GM21717 (cell line): Measurements from ENCODE around the gene TUT1.
"Not testable (repeated sequence)": the region's sequence is repeated elsewhere in the genome, so short reads cannot be mapped to it uniquely, and the experiment has no call there.

Experiments used
- ATAC-seq: cut with Tn5 transposase; IDR thresholded peaks from one replicate; pipeline ENCODE4 v1.9.1; 2021; ENCODE audit warnings: mild to moderate bottlenecking, moderate library complexity; ENCODE audit not compliant: unreplicated experiment

TUT1 gene

DNA sequence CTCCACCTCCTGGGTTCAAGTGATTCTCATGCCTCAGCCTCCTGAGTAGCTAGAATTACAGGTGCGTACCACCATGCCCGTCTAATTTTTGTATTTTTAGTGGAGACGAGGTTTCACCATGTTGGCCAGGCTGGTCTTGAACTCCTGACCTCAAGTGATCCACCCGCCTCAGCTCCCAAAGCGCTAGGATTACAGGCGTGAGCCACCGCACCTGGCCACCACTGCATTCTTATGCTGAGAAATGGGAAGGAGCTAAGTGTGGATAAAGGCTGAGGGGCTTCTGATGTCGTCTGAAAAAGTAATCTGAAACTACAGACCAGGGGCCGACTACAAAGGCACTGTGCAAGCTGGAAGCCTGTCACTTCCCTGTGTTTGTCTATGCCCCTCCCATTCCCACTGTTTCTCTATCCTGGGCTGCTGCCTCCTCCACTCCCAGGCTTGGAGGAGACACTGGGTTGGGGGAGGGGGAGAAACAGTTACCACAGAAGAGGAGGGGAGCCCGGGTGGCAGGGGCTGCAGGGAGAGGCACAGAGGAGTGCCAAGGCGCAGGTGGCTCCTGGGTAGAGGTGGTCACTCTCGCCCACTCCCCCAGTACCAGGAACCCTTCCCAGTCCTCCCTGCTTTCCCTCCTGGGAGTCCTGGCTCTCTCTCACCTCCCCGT is 13.3 kb upstream of the TUT1 start:
- ATAC-seq: no peak

DNA sequence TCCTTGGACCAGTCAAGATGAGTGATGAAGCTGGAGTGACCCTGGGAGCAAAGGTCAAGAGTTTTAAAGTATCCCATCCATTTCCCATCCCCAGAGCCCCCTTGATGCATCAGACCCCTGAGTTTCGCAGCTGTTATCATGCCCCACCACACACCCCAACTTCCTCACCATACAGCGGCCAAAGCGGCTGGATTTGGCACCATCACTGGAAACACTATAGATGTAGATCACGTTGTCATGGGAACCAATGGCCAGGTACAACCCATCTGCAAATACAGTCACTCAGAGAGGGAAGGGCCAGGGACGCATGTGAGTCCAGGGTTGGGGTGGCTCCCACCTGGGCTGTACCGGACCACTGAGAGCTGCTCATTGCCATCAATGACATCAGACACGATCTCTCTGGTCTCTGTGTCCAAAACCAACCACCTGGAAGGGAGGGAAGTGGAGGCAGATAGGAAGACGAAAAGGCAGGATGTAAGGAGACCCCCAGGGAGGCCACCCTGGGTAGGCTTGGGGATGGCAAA is 12.5 kb upstream of the TUT1 start:
- ATAC-seq: no peak

DNA sequence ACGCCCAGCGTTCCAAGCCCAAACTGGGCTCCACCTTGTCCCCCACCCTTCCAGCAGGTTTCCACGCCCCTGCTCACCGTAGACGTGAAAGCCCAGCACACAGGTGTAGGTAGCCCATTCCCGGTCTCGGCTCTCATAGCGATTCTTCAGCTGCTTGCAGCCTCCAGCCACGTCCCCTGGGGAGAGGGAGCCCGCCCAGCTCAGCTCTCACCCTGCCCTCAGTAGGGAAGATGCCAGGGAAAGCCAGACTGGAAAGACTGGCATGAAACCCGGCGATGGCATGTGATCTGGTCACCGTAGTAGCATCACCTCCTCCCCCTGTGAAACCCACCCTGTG is 11.7 kb upstream of the TUT1 start:
- no peak for ATAC-seq

DNA sequence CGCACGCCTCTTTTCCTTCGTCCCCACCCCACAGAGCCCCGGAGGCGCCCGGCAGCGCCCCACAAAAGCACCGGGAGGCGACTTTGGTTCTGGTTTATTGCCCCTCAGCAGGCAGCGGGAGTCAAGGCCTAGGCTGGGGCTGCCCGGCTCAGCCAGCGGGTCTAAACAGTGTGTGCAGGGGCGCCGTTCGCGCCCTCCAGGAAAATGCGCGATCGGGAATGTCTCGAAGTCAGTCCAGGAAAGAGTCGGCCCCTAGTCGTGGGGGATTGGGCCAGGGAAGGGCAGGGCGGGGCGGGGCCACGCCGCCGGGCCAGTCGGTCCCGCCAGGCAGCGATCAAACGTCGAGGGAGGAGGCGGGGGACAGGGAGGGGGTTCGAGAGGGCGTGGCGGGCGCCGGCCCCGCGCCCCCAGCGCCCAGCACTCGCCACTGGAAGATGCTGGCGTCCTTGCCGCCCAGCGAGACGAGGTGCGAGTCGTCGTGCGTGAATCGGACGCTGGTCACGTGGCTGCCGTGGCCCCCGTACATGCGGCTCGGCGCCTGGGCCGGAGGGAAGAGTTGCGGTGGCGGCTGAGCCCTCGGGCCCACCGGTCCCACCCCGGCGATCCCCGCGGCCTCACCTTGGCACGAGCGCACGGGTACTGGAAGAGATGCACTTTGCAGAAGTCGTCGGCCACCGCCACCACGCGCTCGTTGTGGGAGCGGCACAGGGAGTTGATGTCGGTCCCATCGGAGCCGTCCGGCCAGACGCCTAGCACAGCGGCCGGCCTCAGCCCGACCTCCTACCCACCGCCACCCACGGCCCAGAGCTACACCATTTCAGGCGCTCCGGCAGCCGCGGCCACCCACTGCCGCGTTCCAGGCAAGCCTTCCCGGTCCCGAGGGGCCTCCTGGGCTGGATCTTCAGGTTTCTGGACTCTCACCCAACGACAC is 11.1 kb upstream of the TUT1 start:
- ATAC-seq: no peak

DNA sequence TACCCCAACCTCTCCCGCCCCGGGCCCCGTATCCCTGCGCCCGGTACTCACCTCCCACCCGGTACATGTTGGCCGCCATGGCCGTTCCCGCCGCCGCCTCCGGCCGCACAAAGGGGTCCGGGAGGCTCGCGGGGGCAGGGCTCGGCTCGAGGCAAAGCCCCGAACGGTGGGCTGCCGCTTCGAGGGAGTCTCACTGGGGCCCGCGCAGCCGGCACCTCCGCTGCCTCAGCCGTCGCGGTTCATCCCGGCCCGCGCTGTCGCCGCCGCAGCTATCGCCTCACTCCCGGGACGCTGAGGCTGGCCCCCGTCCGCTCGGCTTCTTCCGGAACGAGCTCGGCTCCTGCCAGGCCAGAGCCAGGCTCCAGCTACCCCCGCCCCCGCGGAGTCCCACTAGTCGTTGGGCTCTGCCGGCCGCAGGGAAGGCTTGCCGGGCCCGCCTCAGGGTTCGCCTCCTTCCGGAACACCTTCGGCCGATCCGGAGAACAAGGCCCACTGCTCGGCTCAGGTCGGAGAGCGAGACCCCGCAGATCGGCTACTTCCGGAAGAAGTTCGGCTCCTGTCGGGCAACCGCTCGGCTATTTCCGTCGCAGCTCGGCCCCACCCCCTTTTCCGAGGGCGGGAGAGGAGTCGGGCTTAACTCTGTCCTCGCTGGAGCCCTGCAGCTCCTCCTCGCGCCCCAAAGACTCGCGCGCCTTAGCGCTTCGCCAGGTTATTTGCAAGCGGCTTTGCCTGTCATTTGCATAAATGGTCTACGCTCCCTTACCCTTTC is 10.2 kb upstream of the TUT1 start, which contains the start of gene MTA2:
TSS of gene MTA2 (minus strand) at position 494 of the 769 bp plus-strand sequence. CDS start at position 79, 415 bp downstream.
- ATAC-seq: peak; percentile 64

DNA sequence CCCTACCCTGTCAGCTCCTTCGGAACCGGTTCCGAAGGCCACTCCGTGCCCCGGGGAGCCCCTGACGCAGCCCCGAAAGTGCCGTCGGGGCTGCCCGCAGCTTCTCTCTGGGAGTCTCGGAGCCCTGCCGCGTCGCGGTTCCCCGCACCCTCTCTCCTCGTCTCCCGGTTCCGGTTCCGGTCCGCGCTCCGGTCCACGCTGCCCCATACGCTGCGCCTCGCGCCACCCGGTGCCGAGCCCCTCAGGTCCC is 9.7 kb upstream of the TUT1 start:
- peak; percentile 10 for ATAC-seq

DNA sequence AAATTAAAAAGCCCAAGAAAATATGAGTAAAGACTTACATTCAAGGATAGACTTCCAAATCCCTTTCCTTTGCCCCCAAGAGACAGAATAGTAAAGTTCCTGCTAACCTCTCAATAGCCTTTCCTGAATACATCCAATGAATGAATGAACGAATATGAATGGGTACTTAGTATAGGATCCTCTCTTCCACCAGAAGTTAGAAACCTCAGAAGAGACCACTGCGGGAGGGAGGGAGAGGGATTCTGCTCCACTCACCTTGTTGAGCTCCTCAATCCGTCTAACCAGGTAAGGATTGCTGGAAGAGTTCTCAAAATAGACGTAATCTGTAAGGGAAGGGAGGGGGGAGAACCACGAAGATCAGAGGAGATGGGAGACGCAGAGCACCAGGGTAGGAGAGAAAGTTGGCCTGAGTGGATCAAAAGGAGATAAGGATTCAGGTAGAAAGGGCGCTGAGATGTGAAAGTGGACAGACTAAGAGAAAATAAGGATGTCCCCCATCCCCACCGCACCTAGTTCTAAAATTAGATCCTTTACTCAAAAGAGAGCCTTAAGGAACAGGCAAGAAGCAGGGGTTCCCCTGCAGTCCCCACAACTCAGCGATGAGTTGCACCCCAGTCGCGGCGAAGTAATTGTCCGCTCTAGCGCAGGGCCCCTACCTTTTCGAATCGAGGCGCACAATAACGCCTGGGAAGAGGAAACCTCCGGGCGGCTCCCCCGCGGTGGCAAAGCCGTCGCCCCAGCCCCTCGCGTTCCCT is 9.2 kb upstream of the TUT1 start:
- ATAC-seq: no peak

DNA sequence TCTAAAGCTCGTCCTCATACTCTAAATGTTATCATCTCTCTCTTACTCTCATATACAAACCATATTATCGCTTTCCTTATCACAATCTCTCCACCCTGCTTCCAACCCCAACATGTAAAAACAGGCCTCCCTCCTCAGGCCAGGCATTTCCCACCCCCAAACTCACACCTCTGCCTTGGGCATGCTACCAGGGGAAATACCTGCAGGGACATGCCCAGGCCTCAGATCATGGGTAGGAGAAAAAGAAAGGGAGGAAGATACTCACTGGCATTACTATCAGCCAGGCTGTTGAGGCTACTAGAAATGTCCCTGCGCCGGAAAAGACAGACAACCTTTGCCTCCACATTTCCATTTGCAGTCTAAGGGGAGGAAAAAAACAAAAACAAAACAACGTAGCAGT is 8.6 kb upstream of the TUT1 start:
- no peak for ATAC-seq

DNA sequence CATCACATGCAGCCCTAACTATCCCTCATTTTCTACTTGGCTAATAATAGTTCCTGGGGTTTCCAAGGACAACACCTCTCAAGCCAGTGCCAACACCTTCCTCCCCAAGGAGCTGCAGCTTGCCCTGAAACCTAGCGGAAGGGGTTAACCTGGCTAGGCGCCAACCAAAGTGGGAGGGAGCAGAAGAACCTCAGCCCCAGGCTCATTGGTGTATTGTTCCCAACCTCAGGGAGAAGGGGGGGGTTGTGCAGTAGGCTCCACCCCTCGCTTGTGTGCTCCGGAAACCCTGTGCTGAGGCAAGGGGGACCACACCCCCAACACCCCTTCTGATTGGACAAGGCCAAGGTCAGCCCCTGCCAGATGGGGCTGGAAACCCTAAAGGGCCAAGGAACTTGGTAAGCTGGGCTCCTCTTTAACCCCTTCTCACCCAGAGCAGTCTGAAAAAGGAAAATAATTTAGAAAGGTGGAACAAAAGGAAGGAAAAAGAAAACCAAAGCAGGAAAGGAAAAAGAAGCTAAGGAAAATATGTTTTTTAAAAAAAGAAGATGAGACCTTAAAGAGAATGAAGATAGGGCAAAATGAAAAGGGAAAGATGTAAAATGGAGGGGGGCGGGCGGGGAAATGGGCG is 7.9 kb upstream of the TUT1 start:
- ATAC-seq: peak; percentile 37

DNA sequence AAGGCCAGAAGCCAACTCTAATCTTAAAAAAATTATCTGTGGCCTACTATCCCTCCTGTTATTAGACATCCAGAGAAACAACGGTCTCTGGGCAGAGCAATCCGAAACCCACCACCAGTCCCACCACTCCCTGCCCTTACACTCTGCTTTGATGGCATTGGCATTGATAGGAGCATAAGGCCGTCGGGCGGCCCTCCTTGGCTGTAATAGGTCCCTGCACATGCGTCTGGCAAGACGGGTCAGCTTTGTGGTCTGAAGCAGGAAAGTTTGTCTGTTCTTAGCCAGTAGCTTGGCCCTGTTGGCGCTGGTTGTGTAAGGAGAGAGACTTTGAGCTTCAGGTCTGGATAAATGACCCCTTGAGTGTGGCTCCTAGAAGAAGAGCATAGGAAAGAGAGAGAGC is 3.8 kb upstream of the TUT1 start:
- ATAC-seq: no peak

DNA sequence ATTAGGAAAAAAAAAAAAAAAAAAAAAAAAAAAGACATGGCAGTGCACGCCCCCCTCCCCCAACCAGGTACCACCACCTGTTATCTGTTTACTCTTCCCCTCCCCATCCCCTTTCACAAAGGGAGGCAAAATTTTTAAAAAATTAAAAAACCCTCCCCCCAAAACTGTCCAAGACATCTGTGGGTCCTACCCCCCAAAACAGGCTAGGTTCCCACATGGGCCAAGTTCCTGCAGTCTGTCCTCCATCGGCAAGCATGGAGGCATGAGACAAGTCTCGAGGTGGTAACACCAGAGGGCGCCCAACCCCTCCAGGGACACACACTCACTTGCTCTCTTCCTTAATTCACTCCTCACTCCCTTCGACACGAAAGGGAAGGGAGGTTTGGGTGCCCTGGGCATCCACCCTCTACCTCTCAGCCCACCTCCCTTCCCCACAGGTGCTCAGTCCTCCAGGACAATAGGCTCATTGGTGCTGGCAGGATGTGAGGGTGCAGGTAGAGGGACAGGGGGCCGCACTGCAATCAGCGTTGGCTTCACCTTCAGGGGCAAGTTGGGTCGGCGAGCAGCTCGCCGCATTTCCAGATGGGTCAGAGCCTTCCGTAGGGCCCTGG is 2.2 kb upstream of the TUT1 start:
- no peak for ATAC-seq

DNA sequence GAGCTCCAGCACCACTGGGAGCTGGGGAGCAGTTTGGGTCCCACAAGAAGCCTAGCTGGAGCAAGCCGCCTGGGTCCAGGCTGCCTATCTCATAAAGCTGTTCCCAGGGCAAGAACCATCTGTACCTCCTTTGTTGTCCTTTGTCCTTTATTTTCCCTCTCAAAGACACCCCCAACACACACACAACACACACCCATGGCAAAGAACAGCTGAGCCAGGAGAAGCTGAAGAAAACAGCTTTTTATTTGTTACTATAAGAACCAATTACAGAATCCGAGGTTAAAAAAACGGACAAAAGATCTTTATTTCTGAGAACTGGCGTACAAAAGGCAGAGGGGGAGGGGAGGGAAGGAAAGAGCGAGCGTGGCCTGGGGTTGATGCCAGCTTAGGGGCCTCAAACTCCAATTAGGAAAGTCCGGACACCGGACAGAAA is 1.7 kb upstream of the TUT1 start:
- no peak for ATAC-seq

DNA sequence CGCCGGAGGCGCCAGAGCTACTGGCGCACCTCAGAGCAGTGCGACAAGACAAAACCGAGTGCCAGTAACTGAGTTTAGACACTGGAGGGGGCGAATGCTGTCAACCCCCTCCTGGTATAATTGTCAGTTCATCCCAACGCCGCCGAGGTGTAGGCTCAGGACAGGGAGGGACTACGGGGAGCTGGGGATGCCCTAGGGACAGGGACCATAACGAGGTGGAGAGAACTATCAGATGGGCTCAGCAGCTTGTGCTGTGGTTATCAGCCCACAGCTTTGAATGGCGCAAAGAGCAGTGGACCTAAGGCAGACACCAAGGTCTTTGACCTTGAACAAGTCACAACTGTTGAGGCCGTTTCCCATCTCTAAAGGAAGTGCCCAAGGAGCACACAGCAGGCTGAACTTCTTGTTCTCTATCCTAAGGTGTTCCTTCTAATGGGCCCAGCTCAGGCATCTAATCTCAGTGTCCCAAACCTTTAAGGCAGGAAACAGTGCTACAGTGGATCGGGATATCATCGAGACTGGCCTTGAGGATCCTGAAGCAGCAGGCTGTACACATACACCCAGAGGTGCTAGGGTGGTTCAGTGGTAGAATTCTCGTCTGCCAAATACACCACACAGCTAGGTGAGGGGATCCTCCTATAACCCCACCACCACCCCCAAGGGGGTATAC is 958 bp upstream of the TUT1 start:
- no peak for ATAC-seq

DNA sequence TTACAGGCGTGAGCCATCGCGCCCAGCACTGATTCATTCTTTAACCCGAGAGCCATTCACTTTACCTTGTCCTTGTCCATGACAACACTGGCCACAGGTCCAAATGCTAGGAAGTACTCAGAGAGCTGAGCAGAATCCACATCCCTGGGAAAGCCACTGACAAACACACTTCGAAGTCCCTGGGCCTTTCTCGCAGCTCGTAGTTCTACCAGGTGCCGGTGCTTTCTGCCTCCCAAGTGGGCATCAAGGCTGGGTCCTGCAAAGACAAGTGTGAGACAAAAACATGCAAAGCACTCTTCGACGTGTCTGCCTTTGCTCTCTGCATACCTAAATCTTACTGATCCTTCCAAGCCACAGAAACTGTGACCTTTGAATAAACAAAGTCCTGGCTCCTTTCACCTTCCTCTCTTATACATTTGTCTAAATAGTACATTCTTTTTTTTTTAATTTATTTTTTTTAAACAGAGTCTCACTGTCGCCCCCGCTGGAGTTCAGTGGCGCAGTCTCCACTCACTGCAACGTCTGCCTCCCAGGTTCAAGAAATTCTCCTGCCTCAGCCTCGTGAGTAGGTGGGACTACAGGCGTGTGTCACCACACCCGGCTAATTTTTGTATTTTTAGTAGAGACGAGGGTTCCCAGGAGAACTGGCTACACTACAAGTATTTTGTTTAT is 2.2 kb downstream of the TUT1 start:
- no peak for ATAC-seq

DNA sequence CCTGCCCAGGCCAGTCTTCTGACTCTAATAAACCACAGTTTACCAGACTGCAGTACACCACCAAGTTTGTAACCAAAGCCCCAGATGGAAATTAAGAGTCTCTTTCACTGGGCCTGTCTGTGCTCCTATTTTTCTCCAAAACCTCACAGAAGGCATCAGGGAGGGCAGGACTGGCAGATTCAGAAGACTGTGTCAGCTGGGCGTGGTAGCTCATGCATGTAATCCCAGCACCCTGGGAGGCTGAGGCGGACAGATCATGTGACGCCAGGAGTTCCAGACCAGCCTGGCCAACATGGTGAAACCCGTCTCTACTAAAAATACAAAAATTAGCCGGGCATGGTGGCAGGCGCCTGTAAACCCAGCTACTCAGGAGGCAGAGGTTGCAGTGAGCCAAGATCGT is 6.0 kb downstream of the TUT1 start:
- ATAC-seq: not testable (repeated sequence)

DNA sequence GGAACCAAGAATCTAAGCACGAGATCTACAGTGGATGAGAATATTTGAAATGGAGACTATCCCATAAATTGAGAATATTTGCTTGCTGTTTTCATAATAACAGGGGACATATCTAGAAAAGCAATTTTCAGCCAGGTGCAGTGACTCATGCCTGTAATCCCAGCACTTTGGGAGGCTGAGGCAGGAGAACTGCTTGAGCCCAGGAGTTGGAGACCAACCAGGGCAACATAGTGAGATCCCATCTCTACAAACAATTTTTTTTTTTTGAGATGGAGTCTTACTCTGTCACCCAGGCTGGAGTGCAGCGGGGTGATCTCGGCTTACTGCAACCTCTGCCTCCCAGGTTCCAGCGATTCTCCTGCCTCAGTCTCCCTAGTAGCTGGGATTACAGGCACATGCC is 9.6 kb downstream of the TUT1 start:
- not testable (repeated sequence) for ATAC-seq

DNA sequence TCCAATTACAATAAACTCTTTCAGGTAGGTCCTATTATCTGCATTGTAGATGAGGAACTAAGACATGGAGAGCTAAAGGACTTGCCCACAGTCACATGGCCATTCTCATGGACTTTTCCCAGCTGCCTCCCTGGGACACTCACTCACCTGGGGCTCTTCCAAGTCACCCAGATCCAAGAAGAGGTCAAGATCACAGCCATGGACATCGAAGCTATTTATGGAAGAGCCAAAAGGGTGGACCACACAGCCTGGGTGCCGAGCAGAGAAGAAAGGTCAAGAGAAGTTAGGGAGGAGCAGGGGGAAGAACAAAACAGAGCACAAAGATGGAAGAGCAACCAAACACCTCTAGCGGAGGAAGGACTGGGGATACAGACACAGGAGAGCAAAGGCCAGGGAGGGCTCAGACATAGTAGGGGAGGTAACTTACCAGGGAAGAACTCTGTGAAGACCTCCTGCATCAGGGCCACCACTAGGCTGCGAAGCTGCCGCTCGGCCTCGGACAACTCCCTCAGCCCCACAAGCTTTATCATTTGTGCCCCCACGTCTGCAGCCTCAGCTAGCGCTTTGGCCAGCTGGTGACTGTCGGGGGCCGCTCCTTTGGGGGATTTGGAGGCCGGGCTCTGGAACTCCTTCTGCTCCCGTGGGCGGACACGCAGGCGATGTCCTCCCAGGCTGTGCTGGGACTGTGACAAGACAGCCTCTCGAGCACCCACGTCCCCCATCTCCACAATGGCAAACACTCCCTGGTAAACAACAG is 10.2 kb downstream of the TUT1 start:
- no peak for ATAC-seq

DNA sequence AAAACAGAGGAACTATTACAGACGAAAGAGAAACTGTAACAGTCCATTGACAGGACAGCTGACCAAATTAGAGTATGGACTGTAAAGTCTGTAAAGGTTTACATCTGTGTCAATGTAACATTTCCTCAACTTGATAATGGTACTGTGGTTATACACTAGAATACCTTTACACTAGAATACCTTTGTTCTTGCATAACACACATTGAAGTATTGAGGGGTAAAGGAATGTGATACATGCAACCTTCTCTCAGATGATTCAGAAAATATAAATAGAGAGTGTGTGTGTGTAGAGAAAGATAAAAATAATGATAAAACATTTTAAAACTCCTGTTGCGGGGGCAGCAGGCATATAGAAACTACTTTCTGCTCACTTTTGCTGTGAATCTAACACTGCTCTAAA is 12.1 kb downstream of the TUT1 start:
- no peak for ATAC-seq
